ENCODE results near the gene ARMC12.

The ARMC12 gene

GRCh38 chr6:35788423-35788982 lies 51.7 kb downstream of the ARMC12 start:
- DNase-seq (ENCODE audit: low spot score), result no peak
- ChIA-PET CTCF (no interaction called here), POLR2A (ENCODE audit: low non-redundant PET) (no interaction called here)
- TF ChIP-seq CTCF (conservative IDR thresholded peaks at IDR 0.05; ENCODE audit: low read depth), result no peak
- H3K27ac ChIP-seq, result no peak overlapping the region

GRCh38 chr6:35790683-35791082 lies 53.9 kb downstream of the ARMC12 start:
- TF ChIP-seq CTCF (conservative IDR thresholded peaks at IDR 0.05; ENCODE audit: low read depth), result no peak
- POLR2A ChIA-PET (ENCODE audit: low non-redundant PET), result no interaction called here
- no peak for DNase-seq (ENCODE audit: low spot score)
- CTCF ChIA-PET, result interaction anchor here (0.6 to 0.7 kb wide), 2 partner anchors 34 to 305 kb away, joined by 3 read pairs; no protein-coding TSS in a partner anchor
- H3K27ac ChIP-seq, result no peak overlapping the region

- TF ChIP-seq CTCF (conservative IDR thresholded peaks at IDR 0.05; ENCODE audit: low read depth), result no peak
- ChIA-PET CTCF (interaction anchor here (0.6 kb wide), 1 partner anchor 526 kb away, joined by 3 read pairs; no protein-coding TSS in a partner anchor), POLR2A (ENCODE audit: low non-redundant PET) (no interaction called here)
- no peak for DNase-seq (ENCODE audit: low spot score)
- no peak overlapping the region for H3K27ac ChIP-seq
These were observed 58.0 kb downstream of the ARMC12 start for GRCh38 chr6:35794536-35795452.

GRCh38 chr6:35795453-35796071 lies 58.7 kb downstream of the ARMC12 start:
- ChIA-PET CTCF (interaction anchor here (0.7 kb wide), 1 partner anchor 8 kb away, joined by 3 read pairs; no protein-coding TSS in a partner anchor), POLR2A (ENCODE audit: low non-redundant PET) (no interaction called here)

GRCh38 chr6:35796236-35796635 lies 59.4 kb downstream of the ARMC12 start:
- ChIA-PET POLR2A (ENCODE audit: low non-redundant PET) (no interaction called here), CTCF (interaction anchor here (0.7 kb wide), 1 partner anchor 9 kb away, joined by 3 read pairs; no protein-coding TSS in a partner anchor)
- no peak for DNase-seq (ENCODE audit: low spot score)
- no peak for TF ChIP-seq CTCF (conservative IDR thresholded peaks at IDR 0.05; ENCODE audit: low read depth)
- H3K27ac ChIP-seq, result no peak overlapping the region

More at GRCh38 chr6:35795453-35796071, 58.7 kb downstream of the ARMC12 start:
- H3K27ac ChIP-seq, result no peak overlapping the region
- DNase-seq (ENCODE audit: low spot score), result no peak
- no peak for TF ChIP-seq CTCF (conservative IDR thresholded peaks at IDR 0.05; ENCODE audit: low read depth)

- POLR2A ChIA-PET (ENCODE audit: low non-redundant PET), result no interaction called here
- TF ChIP-seq CTCF (conservative IDR thresholded peaks at IDR 0.05; ENCODE audit: low read depth), result no peak
- no peak for DNase-seq (ENCODE audit: low spot score)
- CTCF ChIA-PET, result no interaction called here
- no peak overlapping the region for H3K27ac ChIP-seq
These were observed 61.1 kb downstream of the ARMC12 start for GRCh38 chr6:35797837-35798526.
